OCI-LY1 (cell line): ENCODE results near the gene DHRS3.

Experiments
- H2AFZ ChIP-seq: fragments of 200-600 bp; sonication (generic), shearing (Covaris generic); 2 replicates; pipeline ENCODE4 v1.6.0; 2014; ENCODE audit warnings: antibody characterized with exemption, mild to moderate bottlenecking, low read length
- H3F3A ChIP-seq: fragments of 200-600 bp; sonication (generic), shearing (Covaris generic); 2 replicates; pipeline ENCODE4 v1.6.0; 2014; ENCODE audit warnings: mild to moderate bottlenecking, antibody characterized with exemption, low read length, moderate library complexity; ENCODE audit not compliant: insufficient read depth
- H3K27ac ChIP-seq: fragments of 200-600 bp; sonication (generic); 2 replicates; pipeline ENCODE4 v1.5.1; 2014; ENCODE audit warnings: low read length, mixed run types, mild to moderate bottlenecking, low read depth; ENCODE audit not compliant: poor library complexity, severe bottlenecking
- H3K27me3 ChIP-seq: fragments of 200-600 bp; sonication (generic); 2 replicates; pipeline ENCODE4 v1.6.0; 2014; ENCODE audit warnings: antibody characterized with exemption, mild to moderate bottlenecking, low read length, moderate library complexity; ENCODE audit not compliant: insufficient read depth
- H3K36me3 ChIP-seq: fragments of 200-600 bp; sonication (generic); 2 replicates; pipeline ENCODE4 v1.6.1; 2014; ENCODE audit warnings: mild to moderate bottlenecking, antibody characterized with exemption, low read length, moderate library complexity, mixed read lengths; ENCODE audit not compliant: insufficient read depth
- H3K4me1 ChIP-seq: fragments of 200-600 bp; sonication (generic); 2 replicates; pipeline ENCODE4 v1.5.1; 2014; ENCODE audit warnings: mild to moderate bottlenecking, low read length, moderate library complexity; ENCODE audit not compliant: insufficient read depth, severe bottlenecking
- H3K4me2 ChIP-seq: fragments of 200-600 bp; sonication (generic), shearing (Covaris generic); 2 replicates; pipeline ENCODE4 v1.6.1; 2014; ENCODE audit warnings: low read length
- H3K4me3 ChIP-seq: fragments of 200-600 bp; sonication (generic); 2 replicates; pipeline ENCODE4 v1.5.1; 2014; ENCODE audit warnings: low read length, low read depth, mild to moderate bottlenecking, mixed read lengths; ENCODE audit not compliant: poor library complexity, severe bottlenecking
- H3K79me2 ChIP-seq: fragments of 200-600 bp; shearing (Covaris generic); 2 replicates; pipeline ENCODE4 v1.6.1; 2016; ENCODE audit warnings: mixed run types, low read length, mixed read lengths; ENCODE audit not compliant: insufficient read depth
- H3K9ac ChIP-seq: fragments of 200-600 bp; sonication (generic), shearing (Covaris generic); 2 replicates; pipeline ENCODE4 v1.6.1; 2014; ENCODE audit warnings: mild to moderate bottlenecking, low read length, mixed read lengths
- H3K9me2 ChIP-seq: fragments of 200-600 bp; sonication (generic), shearing (Covaris generic); 2 replicates; pipeline ENCODE4 v1.6.1; 2014; ENCODE audit warnings: low read depth, mild to moderate bottlenecking, low read length, mixed read lengths
- H3K9me3 ChIP-seq: fragments of 200-600 bp; shearing (Covaris generic); 2 replicates; pipeline ENCODE4 v1.6.1; 2014; ENCODE audit warnings: low read length, mixed read lengths
- H4K20me1 ChIP-seq: fragments of 200-600 bp; sonication (generic), shearing (Covaris generic); 2 replicates; pipeline ENCODE4 v1.6.0; 2016; ENCODE audit warnings: mild to moderate bottlenecking, low read length; ENCODE audit not compliant: insufficient read depth
- EZH2 ChIP-seq: fragments of 200-600 bp; sonication (generic), shearing (Covaris generic); IDR thresholded peaks from 2 replicates; pipeline ENCODE4 v1.8.0; 2017; ENCODE audit warnings: borderline replicate concordance, mixed run types, mild to moderate bottlenecking, antibody characterized with exemption, low read length, moderate library complexity, mixed read lengths
- TF ChIP-seq, protein P1 (sequence below): fragments of 200-600 bp; sonication (generic), shearing (Covaris generic); IDR thresholded peaks from 2 replicates; pipeline ENCODE4 v1.5.1; 2017; ENCODE audit warnings: mild to moderate bottlenecking, antibody characterized with exemption, low read length, moderate library complexity, mixed read lengths

The DHRS3 gene

DNA sequence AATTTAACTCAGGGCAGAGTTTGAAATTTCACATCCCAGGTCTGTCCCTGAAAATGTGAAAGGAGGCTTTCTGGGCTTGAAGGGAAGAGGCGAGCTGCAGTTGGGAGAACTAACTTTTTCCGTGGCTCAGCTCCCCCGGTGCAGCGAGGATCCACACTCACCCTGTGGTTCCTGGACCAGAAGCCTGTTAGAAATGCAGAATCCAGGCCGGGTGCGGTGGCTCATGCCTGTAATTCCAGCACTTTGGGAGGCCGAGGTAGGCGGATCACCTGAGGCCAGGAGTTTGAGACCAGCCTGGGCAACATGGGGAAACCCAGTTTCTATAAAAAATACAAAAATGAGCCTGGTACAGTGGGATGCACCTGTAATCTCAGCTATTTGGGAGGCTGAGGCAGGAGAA lies 2.9 kb upstream of the DHRS3 start:
- no peak overlapping the region for H3K4me3 ChIP-seq
- H3K9ac ChIP-seq, result no peak overlapping the region

DNA sequence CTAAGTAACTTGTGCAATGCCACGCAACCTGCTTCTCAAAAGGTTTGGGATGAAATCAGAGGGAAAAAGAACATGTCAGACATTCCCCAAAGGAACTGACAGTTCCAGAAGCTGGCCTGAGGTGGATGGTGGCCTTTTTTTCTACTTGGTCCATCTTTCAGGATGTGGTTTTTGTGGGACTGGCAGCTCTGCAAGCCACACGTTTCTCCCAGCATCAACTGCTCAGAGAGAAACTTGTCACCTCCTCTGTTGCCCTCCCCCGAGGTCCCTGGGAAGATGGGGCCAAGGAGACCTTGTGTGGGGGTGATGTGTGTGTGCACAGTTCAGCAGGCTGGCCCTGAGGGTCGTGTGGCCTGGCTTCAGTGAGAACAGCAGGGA lies 2.5 kb upstream of the DHRS3 start:
- no peaks in the 10 kb centered on the region for H3K36me3 ChIP-seq
- H3K79me2 ChIP-seq, result no peaks in the 10 kb centered on the region
- no peaks in the 10 kb centered on the region for H3K9me3 ChIP-seq
- H2AFZ ChIP-seq, result no peak overlapping the region
- no peak overlapping the region for H3K9ac ChIP-seq
- H3K4me2 ChIP-seq, result no peak overlapping the region
- peaks cover 7% of the 10 kb centered on the region for H3K4me1 ChIP-seq
- H3K4me3 ChIP-seq, result no peak overlapping the region
- no peak for TF ChIP-seq EZH2
- TF ChIP-seq, protein P1, sequence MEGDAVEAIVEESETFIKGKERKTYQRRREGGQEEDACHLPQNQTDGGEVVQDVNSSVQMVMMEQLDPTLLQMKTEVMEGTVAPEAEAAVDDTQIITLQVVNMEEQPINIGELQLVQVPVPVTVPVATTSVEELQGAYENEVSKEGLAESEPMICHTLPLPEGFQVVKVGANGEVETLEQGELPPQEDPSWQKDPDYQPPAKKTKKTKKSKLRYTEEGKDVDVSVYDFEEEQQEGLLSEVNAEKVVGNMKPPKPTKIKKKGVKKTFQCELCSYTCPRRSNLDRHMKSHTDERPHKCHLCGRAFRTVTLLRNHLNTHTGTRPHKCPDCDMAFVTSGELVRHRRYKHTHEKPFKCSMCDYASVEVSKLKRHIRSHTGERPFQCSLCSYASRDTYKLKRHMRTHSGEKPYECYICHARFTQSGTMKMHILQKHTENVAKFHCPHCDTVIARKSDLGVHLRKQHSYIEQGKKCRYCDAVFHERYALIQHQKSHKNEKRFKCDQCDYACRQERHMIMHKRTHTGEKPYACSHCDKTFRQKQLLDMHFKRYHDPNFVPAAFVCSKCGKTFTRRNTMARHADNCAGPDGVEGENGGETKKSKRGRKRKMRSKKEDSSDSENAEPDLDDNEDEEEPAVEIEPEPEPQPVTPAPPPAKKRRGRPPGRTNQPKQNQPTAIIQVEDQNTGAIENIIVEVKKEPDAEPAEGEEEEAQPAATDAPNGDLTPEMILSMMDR, result no peak
- no peaks in the 10 kb centered on the region for H4K20me1 ChIP-seq
- H3K9me2 ChIP-seq, result no peaks in the 10 kb centered on the region
- H3K27me3 ChIP-seq, result no peaks in the 10 kb centered on the region
- no peak overlapping the region for H3K27ac ChIP-seq
- no peaks in the 10 kb centered on the region for H3F3A ChIP-seq

More for the DNA sequence above, 2.9 kb upstream of the DHRS3 start:
- no peak overlapping the region for H3K27ac ChIP-seq
- no peak overlapping the region for H2AFZ ChIP-seq
- no peak for TF ChIP-seq EZH2
- TF ChIP-seq, protein P1, result no peak
- H3K4me2 ChIP-seq, result no peak overlapping the region
- no peaks in the 10 kb centered on the region for H3F3A ChIP-seq
- peaks cover 7% of the 10 kb centered on the region for H3K4me1 ChIP-seq
- H3K36me3 ChIP-seq, result no peaks in the 10 kb centered on the region
- H3K27me3 ChIP-seq, result no peaks in the 10 kb centered on the region
- H3K79me2 ChIP-seq, result no peaks in the 10 kb centered on the region
- H4K20me1 ChIP-seq, result no peaks in the 10 kb centered on the region
- H3K9me2 ChIP-seq, result no peaks in the 10 kb centered on the region
- H3K9me3 ChIP-seq, result no peaks in the 10 kb centered on the region

DNA sequence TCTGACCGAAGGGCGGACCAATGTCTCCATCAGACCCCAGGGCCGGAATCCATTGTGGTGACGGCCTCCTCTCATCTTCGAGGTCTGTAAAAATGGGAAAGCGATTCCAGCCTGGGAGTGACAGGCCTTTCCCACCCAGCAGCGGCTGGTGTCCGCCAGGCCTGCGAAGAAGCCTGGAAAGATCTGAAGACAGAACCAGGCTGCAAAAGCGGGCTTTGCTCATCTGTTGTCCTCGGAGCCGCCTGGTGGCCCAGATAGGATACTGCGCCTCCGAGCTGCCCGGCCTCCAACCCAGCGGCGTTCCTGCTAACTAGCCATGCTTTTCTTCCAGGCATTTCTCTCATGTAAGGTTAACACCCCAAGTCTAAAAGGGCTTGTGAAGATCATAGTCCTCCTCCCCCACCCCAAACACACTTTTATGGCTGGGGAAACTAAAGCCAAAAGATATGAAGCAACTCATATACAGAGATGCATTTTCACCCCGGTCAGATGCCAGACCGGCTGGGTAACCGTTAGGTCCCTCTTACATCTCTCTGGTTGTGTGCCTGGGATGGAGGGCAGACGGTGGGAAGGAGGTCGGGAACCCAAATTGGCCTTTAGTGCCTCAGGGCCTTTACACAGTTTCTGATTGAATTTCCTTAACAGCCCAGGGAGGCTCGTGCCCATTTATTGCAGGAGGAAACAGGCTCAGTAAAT lies 1.9 kb upstream of the DHRS3 start:
- H3K9ac ChIP-seq, result no peak overlapping the region
- H3K9me2 ChIP-seq, result no peaks in the 10 kb centered on the region
- H3K27ac ChIP-seq, result no peak overlapping the region
- H3K4me1 ChIP-seq, result peaks cover 7% of the 10 kb centered on the region
- no peaks in the 10 kb centered on the region for H3K79me2 ChIP-seq
- H2AFZ ChIP-seq, result no peak overlapping the region
- no peak overlapping the region for H3K4me3 ChIP-seq
- H4K20me1 ChIP-seq, result no peaks in the 10 kb centered on the region
- no peaks in the 10 kb centered on the region for H3F3A ChIP-seq
- no peaks in the 10 kb centered on the region for H3K36me3 ChIP-seq
- no peaks in the 10 kb centered on the region for H3K9me3 ChIP-seq
- H3K4me2 ChIP-seq, result no peak overlapping the region; the same call in 1 of the 2 replicates
- TF ChIP-seq, protein P1, result peak; percentile 88
- TF ChIP-seq EZH2, result no peak
- no peaks in the 10 kb centered on the region for H3K27me3 ChIP-seq
